Measurements from ENCODE around the gene WFDC10B.

- TF ChIP-seq, protein P1, sequence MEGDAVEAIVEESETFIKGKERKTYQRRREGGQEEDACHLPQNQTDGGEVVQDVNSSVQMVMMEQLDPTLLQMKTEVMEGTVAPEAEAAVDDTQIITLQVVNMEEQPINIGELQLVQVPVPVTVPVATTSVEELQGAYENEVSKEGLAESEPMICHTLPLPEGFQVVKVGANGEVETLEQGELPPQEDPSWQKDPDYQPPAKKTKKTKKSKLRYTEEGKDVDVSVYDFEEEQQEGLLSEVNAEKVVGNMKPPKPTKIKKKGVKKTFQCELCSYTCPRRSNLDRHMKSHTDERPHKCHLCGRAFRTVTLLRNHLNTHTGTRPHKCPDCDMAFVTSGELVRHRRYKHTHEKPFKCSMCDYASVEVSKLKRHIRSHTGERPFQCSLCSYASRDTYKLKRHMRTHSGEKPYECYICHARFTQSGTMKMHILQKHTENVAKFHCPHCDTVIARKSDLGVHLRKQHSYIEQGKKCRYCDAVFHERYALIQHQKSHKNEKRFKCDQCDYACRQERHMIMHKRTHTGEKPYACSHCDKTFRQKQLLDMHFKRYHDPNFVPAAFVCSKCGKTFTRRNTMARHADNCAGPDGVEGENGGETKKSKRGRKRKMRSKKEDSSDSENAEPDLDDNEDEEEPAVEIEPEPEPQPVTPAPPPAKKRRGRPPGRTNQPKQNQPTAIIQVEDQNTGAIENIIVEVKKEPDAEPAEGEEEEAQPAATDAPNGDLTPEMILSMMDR (IDR thresholded peaks at IDR 0.05; ENCODE audit: extremely low read depth in 1 of 2, insufficient read depth in 1 of 2, low read depth in 1 of 2, low read length in 2 of 2) = no peak
- no peak for TF ChIP-seq JUN (IDR thresholded peaks at IDR 0.05; ENCODE audit: borderline replicate concordance, insufficient read depth, insufficient read length, low read depth)
These were observed 47.9 kb upstream of the WFDC10B start for GRCh38 chr20:45752746-45753145.

All from endothelial cell of umbilical vein (primary cell).